ENCODE measurements around the gene ALDH2. TPM values are rescaled to one million over a fixed set of nuclear protein-coding genes. Genes with fewer than 3 reads are reported as not detected.
"Not testable (repeated sequence)": the region's sequence is repeated elsewhere in the genome, so short reads cannot be mapped to it uniquely, and the experiment has no call there.

Gene ALDH2
- total RNA-seq (2022) (0.54 TPM in 1 of 2 replicates, not detected in the other), Bru-seq, nascent RNA (percentile 15 among the genes with signal in this experiment), BruChase-seq, experiment 1, labeled RNA remaining after a 6-hour chase (percentile 43 among the genes with signal in this experiment), BruChase-seq, experiment 2, labeled RNA remaining after a 2-hour chase (percentile 25 among the genes with signal in this experiment)
- long read RNA-seq = 0 reads

GRCh38 chr12:111766608-111767361, at the start of gene ALDH2:
TSS of gene ALDH2 (plus strand) at chr12:111766933. CDS start at chr12:111766983, 50 bp downstream.
- ChIA-PET POLR2A (no interaction called here), CTCF (interaction anchor here (1.0 kb wide), 1 partner anchor 46 kb away, joined by 3 read pairs; no protein-coding TSS in a partner anchor)
- Mint-ChIP-seq H3K9me3 (ENCODE audit: unreplicated experiment) (no peaks in the 10 kb centered on the region), H3K4me1 (ENCODE audit: insufficient read depth, unreplicated experiment) (no peaks in the 10 kb centered on the region), H3K36me3 (ENCODE audit: insufficient read depth, unreplicated experiment) (peaks cover 10% of the 10 kb centered on the region), H3K27ac (ENCODE audit: low read depth, unreplicated experiment) (no peak within 1 kb of the TSS), H3K27me3 (ENCODE audit: insufficient read depth, unreplicated experiment) (peaks cover 17% of the 10 kb centered on the region), H3K4me3 (ENCODE audit: unreplicated experiment) (no peak within 1 kb of the TSS)
- DNase-seq (ENCODE audit: unreplicated experiment) = no peak
- no TSS peak for BruUV-seq (replicated peaks)
- no peak for TF ChIP-seq CTCF (IDR thresholded peaks at IDR 0.05; ENCODE audit: unreplicated experiment)
- intact Hi-C loops (cut with micrococcal nuclease) = no loop called here

DNA sequence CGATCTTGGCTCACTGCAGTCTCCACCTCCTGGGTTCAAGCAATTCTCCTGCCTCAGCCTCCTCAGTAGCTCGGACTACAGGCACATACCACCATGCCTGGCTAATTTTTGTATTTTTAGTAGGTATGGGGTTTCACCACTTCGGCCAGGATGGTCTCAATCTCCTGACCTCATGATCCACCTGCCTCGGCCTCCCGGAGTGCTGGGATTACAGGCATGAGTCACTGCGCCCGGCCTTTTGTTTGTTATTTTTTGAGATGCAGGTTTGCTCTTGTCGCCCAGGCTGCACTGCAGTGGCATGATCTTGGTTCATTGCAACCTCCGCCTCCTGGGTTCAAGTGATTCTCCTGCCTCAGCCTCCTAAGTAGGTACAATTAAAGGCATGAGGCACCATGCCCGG, 47.4 kb upstream of the ALDH2 start:
- H3K9me3 Mint-ChIP-seq (ENCODE audit: unreplicated experiment); H3K27ac Mint-ChIP-seq (ENCODE audit: low read depth, unreplicated experiment); H3K4me3 Mint-ChIP-seq (ENCODE audit: unreplicated experiment); BruUV-seq (replicated peaks); intact Hi-C loops (cut with micrococcal nuclease); H3K27me3 Mint-ChIP-seq (ENCODE audit: insufficient read depth, unreplicated experiment); CTCF ChIA-PET; H3K4me1 Mint-ChIP-seq (ENCODE audit: insufficient read depth, unreplicated experiment): not testable (repeated sequence)
- H3K36me3 Mint-ChIP-seq (ENCODE audit: insufficient read depth, unreplicated experiment) = peaks cover 72% of the 10 kb centered on the region
- DNase-seq (ENCODE audit: unreplicated experiment) = peak; percentile 3
- POLR2A ChIA-PET = interaction anchor here (0.7 kb wide), 1 partner anchor 227 kb away, joined by 5 read pairs; no protein-coding TSS in a partner anchor

DNA sequence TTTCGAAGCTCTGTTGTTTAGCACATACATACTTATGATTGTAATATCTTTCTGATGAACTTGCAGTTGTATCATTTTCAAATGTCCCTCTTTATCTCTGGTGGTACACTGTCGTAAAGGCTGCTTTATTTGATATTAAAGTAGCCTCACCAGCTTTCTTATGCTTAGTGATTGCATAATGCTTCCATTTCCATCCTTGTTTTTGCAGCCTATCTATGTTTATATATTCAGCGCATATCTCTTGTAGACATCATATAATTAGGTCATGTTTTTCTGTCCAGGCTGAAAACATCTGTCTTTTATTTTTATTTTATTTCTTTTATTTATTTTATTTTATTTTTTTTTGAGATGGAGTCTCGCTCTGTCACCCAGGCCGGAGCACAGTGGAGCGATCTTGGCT, 46.3 kb upstream of the ALDH2 start:
- intact Hi-C loops (cut with micrococcal nuclease) = no loop called here
- Mint-ChIP-seq H3K27ac (ENCODE audit: low read depth, unreplicated experiment) (no peak overlapping the region), H3K4me3 (ENCODE audit: unreplicated experiment) (no peak overlapping the region), H3K4me1 (ENCODE audit: insufficient read depth, unreplicated experiment) (no peaks in the 10 kb centered on the region), H3K36me3 (ENCODE audit: insufficient read depth, unreplicated experiment) (peaks cover 69% of the 10 kb centered on the region), H3K27me3 (ENCODE audit: insufficient read depth, unreplicated experiment) (no peaks in the 10 kb centered on the region), H3K9me3 (ENCODE audit: unreplicated experiment) (no peaks in the 10 kb centered on the region)
- TF ChIP-seq CTCF (IDR thresholded peaks at IDR 0.05; ENCODE audit: unreplicated experiment) = no peak
- DNase-seq (ENCODE audit: unreplicated experiment) = no peak
- ChIA-PET POLR2A (interaction anchor here (1.3 kb wide), 1 partner anchor 9 kb away, joined by 4 read pairs; no protein-coding TSS in a partner anchor), CTCF (interaction anchor here (0.6 kb wide), 3 partner anchors 28 to 367 kb away, joined by 3 to 5 read pairs (median 4); no protein-coding TSS in a partner anchor)
- no TSS peak for BruUV-seq (replicated peaks)

DNA sequence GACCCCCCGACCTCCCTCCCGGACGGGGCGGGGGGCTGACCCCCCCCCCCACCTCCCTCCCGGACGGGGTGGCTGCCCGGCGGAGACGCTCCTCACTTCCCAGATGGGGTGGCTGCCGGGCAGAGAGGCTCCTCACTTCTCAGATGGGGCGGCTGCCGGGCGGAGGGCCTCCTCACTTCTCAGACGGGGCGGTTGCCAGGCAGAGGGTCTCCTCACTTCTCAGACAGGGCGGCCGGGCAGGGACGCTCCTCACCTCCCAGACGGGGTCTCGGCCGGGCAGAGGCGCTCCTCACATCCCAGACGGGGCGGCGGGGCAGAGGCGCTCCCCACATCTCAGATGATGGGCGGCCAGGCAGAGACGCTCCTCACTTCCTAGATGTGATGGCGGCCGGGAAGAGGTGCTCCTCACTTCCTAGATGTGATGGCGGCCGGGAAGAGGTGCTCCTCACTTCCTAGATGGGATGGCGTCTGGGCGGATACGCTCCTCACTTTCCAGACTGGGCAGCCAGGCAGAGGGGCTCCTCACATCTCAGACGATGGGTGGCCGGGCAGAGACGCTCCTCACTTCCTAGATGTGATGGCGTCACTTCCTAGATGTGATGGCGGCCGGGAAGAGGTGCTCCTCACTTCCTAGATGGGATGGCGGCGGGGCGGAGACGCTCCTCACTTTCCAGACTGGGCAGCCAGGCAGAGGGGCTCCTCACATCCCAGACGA, 42.9 kb upstream of the ALDH2 start:
- BruUV-seq (replicated peaks); H3K9me3 Mint-ChIP-seq (ENCODE audit: unreplicated experiment); intact Hi-C loops (cut with micrococcal nuclease); H3K27me3 Mint-ChIP-seq (ENCODE audit: insufficient read depth, unreplicated experiment); H3K27ac Mint-ChIP-seq (ENCODE audit: low read depth, unreplicated experiment); DNase-seq (ENCODE audit: unreplicated experiment); H3K4me3 Mint-ChIP-seq (ENCODE audit: unreplicated experiment); H3K4me1 Mint-ChIP-seq (ENCODE audit: insufficient read depth, unreplicated experiment); CTCF ChIA-PET; POLR2A ChIA-PET: not testable (repeated sequence)
- peaks cover 71% of the 10 kb centered on the region for H3K36me3 Mint-ChIP-seq (ENCODE audit: insufficient read depth, unreplicated experiment)

All from MCF 10A (cell line).